Measurements from ENCODE around the gene TNFSF4. TPM values are rescaled to one million over a fixed set of nuclear protein-coding genes. Genes with fewer than 3 reads are reported as not detected.

Gene TNFSF4, protein sequence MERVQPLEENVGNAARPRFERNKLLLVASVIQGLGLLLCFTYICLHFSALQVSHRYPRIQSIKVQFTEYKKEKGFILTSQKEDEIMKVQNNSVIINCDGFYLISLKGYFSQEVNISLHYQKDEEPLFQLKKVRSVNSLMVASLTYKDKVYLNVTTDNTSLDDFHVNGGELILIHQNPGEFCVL
- 11.8 and 19.4 TPM in 2 replicates for total RNA-seq

GRCh38 chr1:173206816-173207568 lies at the start of gene TNFSF4:
Gene TNFSF4, minus strand, starts transcription at chr1:173207331. Its CDS starts 155 bp downstream, at chr1:173207176.

Other genes starting within 250 kb of the TNFSF4 start
- 130 and 143 TPM in 2 replicates for gene TNFSF18, start 156.4 kb downstream of the TNFSF4 start, total RNA-seq

All from vein endothelial cell (primary cell).